Eye (tissue), 1 donor: ENCODE results near the gene SEMA3E.

Experiments
- DNase-seq: peaks from one replicate; pipeline ENCODE4 v3.0.0-alpha.2; 2015

The SEMA3E gene

GRCh38 chr7:83640731-83641537 is 8.0 kb downstream of the SEMA3E start:
- DNase-seq: no peak

DNA sequence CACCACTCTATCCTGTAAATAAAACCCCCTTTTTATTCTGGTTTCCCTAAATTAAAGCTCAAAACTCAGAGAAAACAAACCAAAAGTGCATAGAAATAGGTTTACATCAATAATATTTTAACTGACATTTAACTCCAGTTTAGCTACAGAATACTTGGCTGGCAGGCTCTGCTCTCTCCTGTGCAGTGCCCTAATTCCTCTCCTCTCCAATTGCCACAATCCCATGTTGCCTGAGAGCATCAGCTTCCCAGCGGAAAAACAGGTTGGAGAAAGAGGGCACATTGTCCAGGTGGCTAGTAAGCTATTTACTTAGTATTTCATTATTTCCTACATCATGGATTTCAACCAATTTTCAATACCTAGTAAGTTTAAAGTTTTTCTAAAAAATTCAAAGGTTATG is 8.7 kb downstream of the SEMA3E start:
- DNase-seq: no peak

- no peak for DNase-seq
These were observed 15.4 kb downstream of the SEMA3E start for GRCh38 chr7:83633516-83633915.

GRCh38 chr7:83629117-83629880 is 19.6 kb downstream of the SEMA3E start:
- DNase-seq: no peak

DNA sequence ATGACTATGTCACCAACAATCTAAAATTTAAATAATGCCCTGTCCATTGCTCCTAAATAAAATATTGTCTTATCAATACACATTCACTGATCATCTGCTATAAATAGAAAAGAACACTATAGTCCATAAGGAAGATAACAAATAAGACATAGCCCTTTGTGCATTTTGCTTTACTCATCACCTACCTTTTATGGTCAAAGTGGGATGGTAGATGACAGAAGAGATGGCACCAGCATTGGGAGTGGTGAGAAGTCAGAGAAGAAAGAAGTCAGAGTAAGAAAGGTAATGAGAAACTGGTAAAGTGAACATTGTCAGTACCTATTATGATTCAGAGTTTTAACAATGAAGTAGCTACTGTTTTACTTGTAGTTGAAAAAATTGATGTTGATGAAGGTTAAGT is 31.1 kb downstream of the SEMA3E start:
- peak; percentile 59 for DNase-seq

GRCh38 chr7:83614112-83614511 is 34.8 kb downstream of the SEMA3E start:
- no peak for DNase-seq

DNA sequence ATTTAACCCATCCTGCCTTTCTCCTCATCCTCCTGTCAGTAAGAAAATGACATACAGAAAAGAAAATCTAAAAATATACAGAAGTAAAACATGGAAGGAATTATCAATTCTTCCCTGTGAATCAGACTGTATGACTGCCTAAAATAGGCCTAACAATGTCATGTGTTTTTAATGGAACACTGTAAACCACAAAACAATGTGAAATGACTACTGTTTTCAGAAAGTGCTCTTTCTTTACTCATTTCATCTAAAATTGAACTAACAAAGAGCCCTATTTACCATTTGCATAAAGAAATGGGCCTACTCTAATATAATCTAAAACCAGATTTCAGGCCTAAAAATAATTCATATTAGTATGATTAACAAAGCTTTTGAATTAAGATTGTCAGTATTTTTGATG is 35.7 kb downstream of the SEMA3E start:
- DNase-seq: no peak

GRCh38 chr7:83611776-83612175 is 37.2 kb downstream of the SEMA3E start:
- DNase-seq: no peak

DNA sequence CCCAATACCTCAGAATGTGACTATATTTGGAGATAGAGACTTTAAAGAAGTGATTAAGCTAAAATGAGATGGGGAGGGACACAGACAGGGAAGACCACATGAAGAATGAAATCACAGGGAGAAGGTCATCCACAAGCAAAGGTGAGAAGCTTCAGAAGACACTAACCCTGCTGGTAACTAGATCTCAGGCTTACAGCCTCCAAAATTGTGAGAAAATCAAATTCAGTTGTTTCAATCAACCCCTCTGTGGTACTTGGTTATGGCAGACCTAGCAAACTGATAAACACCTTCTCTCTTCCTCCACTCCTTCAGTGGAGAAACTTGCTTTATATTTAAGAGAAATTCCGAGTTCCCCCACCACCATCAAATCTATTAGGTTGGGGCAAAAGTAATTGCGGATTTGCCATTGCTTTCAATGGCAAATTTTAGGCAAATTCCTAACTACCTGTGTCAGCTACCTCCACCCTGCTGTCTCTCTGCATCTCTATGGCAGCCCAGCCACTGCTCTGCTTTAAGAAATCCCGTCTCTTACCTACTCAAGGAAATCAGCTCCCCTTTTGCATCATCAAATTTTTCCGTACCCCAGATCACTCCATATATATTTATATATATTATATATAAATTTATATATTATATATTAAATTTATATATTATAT is 38.2 kb downstream of the SEMA3E start:
- DNase-seq: no peak

DNA sequence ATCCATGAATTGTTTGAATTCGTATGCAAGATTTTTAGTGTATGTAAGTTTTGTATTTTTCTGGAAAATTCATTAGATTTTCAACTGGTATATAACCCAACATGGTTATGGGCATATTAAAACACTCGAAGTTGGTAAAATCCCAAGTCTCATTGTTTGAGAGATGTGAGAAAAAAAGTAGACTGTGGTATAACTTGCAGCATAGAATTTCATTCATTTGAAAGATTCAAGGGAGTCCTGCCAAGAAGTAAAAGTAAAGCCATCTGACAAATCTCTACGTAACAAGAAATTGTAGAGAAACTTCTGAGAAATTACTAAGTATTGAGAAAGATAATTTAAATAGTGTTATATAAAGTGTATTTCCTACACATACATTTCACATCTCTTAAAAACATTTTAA is 40.2 kb downstream of the SEMA3E start:
- DNase-seq: no peak

DNA sequence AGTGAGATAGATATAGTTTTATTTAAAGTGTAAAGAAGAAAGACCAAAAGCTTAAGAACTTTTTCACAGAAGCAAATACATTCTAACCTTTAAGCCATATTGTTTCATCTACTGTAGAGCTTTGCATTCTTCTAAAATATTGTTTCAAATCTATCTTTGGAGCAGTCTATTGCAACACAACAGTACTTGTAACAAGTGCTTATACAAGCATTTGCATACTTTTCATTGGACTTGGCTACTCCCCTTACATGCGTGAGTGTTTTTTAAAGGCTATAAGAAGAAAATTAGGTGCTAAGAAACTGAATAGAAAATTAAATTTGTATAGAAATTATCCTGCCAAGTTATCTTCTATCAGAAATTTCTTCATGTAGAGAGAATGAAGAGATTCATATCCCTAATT is 45.3 kb downstream of the SEMA3E start:
- DNase-seq: no peak

DNA sequence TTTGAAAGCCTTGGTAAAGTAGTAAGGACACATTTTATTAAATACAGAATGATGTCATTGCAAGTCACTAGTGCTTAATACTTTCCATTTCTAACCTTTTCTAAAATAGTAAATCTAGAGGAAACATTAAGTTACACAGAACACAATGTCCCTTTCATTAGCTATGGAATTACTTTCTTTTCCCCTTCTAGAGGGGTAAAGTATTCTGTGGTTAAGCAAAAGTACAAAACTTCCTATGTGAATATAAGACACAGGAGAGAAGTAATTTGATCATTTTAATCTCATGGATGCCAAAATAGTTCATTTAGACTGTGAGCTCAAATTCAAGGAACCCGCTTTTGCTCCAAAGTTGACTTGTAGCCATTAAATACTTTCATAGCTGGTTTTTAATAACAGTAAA is 49.8 kb downstream of the SEMA3E start:
- DNase-seq: no peak

DNA sequence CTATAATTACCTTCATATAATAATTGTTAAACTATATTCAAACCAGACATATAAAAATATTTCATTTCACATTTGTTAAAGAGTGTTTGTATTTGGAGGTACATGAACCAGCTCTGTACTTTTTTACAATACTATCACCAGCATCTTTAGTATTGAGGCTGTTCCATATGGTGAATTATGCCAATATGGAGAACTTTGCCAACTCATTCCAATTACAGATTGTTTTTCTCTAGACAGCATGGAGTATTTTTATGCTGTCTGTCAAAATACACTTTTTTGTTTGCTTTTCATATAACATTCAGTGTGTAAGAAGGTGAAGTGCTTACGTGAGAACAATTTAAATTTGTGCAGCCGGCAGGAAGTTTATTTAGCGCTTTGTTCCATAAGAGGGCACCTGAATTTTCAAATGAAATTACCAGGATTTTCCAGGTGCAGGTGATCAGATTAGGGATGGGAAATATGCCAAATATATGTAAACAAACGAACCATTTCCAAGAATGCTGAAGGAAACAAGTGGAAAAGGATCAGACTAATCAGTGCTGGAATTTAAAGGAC is 54.9 kb downstream of the SEMA3E start:
- DNase-seq: no peak

- DNase-seq: no peak
These were observed 60.2 kb downstream of the SEMA3E start for GRCh38 chr7:83588602-83589240.

- peak; percentile 17 for DNase-seq
These were observed 62.7 kb downstream of the SEMA3E start for GRCh38 chr7:83586281-83586680.

- DNase-seq: no peak
These were observed 67.1 kb downstream of the SEMA3E start for GRCh38 chr7:83581667-83582435.

- no peak for DNase-seq
These were observed 69.2 kb downstream of the SEMA3E start for GRCh38 chr7:83579740-83580139.

- DNase-seq: no peak
These were observed 73.5 kb downstream of the SEMA3E start for GRCh38 chr7:83575436-83575835.

- DNase-seq: no peak
These were observed 74.3 kb downstream of the SEMA3E start for GRCh38 chr7:83574616-83575015.

- DNase-seq: no peak
These were observed 86.0 kb downstream of the SEMA3E start for GRCh38 chr7:83562960-83563359.

- no peak for DNase-seq
These were observed 86.7 kb downstream of the SEMA3E start for GRCh38 chr7:83562289-83562688.

DNA sequence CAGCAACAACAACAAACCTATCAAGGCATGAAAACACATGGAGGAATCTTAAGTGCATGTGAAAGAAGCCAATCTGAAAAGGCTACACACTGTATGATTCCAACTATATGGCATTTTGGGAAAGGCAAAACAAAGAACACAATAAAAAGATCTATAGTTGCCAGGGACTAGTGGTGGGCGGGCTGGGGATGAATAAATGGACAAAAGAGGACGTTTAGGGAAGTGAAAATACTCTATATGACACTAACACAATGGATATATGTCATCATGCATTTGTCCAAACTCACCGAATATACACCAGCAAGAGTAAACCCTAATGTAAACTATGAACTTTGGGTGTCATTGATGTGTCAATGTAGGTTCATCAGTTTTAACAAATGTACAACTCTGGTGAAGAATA is 89.1 kb downstream of the SEMA3E start:
- DNase-seq: no peak
